Activated T-helper 1 cell treated with anti-CD3 and anti-CD28 coated beads, Interleukin-12 subunit alpha, Interleukin-12 subunit beta, Interleukin-2, Interleukin-4 antibody, amounts not matched to agents 30 ng/mL and 10 ng/mL and 1 ng/mL, durations not matched to agents 14 hours and 24 hours and 36 hours (primary cell): ENCODE measurements around the gene UBQLN1. TPM values are rescaled to one million over a fixed set of nuclear protein-coding genes. Genes with fewer than 3 reads are reported as not detected.

ENCODE experiments used
- DNase-seq: peaks from one replicate; pipeline ENCODE4 v3.0.0; 2021; ENCODE audit warnings: low spot score
- H3K27ac Mint-ChIP-seq: one replicate; pipeline ENCODE4 v1.8.0; 2021; ENCODE audit warnings: mild to moderate bottlenecking, mixed read lengths
- H3K27me3 Mint-ChIP-seq: one replicate; pipeline ENCODE4 v1.8.0; 2022; ENCODE audit warnings: mild to moderate bottlenecking, moderate library complexity, mixed read lengths; ENCODE audit not compliant: insufficient read depth
- H3K36me3 Mint-ChIP-seq: one replicate; pipeline ENCODE4 v1.8.0; 2021; ENCODE audit warnings: low read depth, mixed read lengths
- H3K4me1 Mint-ChIP-seq: one replicate; pipeline ENCODE4 v1.8.0; 2021; ENCODE audit warnings: low read depth, mixed read lengths
- H3K4me3 Mint-ChIP-seq: one replicate; pipeline ENCODE4 v1.8.0; 2021; ENCODE audit warnings: mild to moderate bottlenecking, moderate library complexity, mixed read lengths
- H3K9me3 Mint-ChIP-seq: one replicate; pipeline ENCODE4 v1.8.0; 2021; ENCODE audit warnings: mixed read lengths
- intact Hi-C: fragments of 100-400 bp; cut with micrococcal nuclease; formaldehyde crosslinking; loops from one replicate; pipeline ENCODE4 v1.15.1; 2024
- total RNA-seq: library from RNA; stranded (reverse); gene quantifications from 2 replicates; pipeline ENCODE4 v1.2.3, GENCODE V29; 2022

The UBQLN1 gene
- total RNA-seq, 1 donor from 2014 or later = 142 TPM

GRCh38 chr9:83677596-83677995 is 30.2 kb downstream of the UBQLN1 start:
- no peak for DNase-seq
- peaks cover 50% of the 10 kb centered on the region for H3K36me3 Mint-ChIP-seq
- H3K27me3 Mint-ChIP-seq = no peaks in the 10 kb centered on the region
- H3K4me3 Mint-ChIP-seq = no peak overlapping the region
- H3K9me3 Mint-ChIP-seq = no peaks in the 10 kb centered on the region
- intact Hi-C loops = no loop called here
- peaks cover 18% of the 10 kb centered on the region for H3K4me1 Mint-ChIP-seq
- H3K27ac Mint-ChIP-seq = no peak overlapping the region

GRCh38 chr9:83675466-83675865 is 32.3 kb downstream of the UBQLN1 start:
- H3K4me1 Mint-ChIP-seq = peaks cover 11% of the 10 kb centered on the region
- H3K36me3 Mint-ChIP-seq = peaks cover 51% of the 10 kb centered on the region
- no peaks in the 10 kb centered on the region for H3K9me3 Mint-ChIP-seq
- intact Hi-C loops = no loop called here
- DNase-seq = no peak
- H3K27ac Mint-ChIP-seq = no peak overlapping the region
- H3K4me3 Mint-ChIP-seq = no peak overlapping the region
- no peaks in the 10 kb centered on the region for H3K27me3 Mint-ChIP-seq

- H3K4me1 Mint-ChIP-seq = peaks cover 2% of the 10 kb centered on the region
- peaks cover 34% of the 10 kb centered on the region for H3K36me3 Mint-ChIP-seq
- H3K9me3 Mint-ChIP-seq = no peaks in the 10 kb centered on the region
- no peak for DNase-seq
- no peak overlapping the region for H3K4me3 Mint-ChIP-seq
- no peak overlapping the region for H3K27ac Mint-ChIP-seq
- intact Hi-C loops = no loop called here
- H3K27me3 Mint-ChIP-seq = no peaks in the 10 kb centered on the region
These were observed 36.3 kb downstream of the UBQLN1 start for GRCh38 chr9:83671451-83671850.

GRCh38 chr9:83670381-83670780 is 37.4 kb downstream of the UBQLN1 start:
- Mint-ChIP-seq H3K27ac (no peak overlapping the region), H3K27me3 (no peaks in the 10 kb centered on the region), H3K9me3 (no peaks in the 10 kb centered on the region), H3K4me1 (peaks cover 12% of the 10 kb centered on the region), H3K4me3 (no peak overlapping the region), H3K36me3 (peaks cover 41% of the 10 kb centered on the region)
- intact Hi-C loops = no loop called here
- DNase-seq = no peak

- Mint-ChIP-seq H3K9me3 (no peaks in the 10 kb centered on the region), H3K4me1 (peaks cover 16% of the 10 kb centered on the region), H3K27me3 (no peaks in the 10 kb centered on the region), H3K36me3 (peaks cover 41% of the 10 kb centered on the region), H3K27ac (no peak overlapping the region), H3K4me3 (no peak overlapping the region)
- intact Hi-C loops = no loop called here
- DNase-seq = no peak
These were observed 38.7 kb downstream of the UBQLN1 start for GRCh38 chr9:83669067-83669466.

- Mint-ChIP-seq H3K4me1 (peaks cover 16% of the 10 kb centered on the region), H3K9me3 (no peaks in the 10 kb centered on the region), H3K27me3 (no peaks in the 10 kb centered on the region), H3K4me3 (no peak overlapping the region), H3K27ac (no peak overlapping the region), H3K36me3 (peaks cover 34% of the 10 kb centered on the region)
- DNase-seq = no peak
- intact Hi-C loops = no loop called here
These were observed 42.1 kb downstream of the UBQLN1 start for GRCh38 chr9:83665580-83666200.

- intact Hi-C loops = no loop called here
- peaks cover 16% of the 10 kb centered on the region for H3K4me1 Mint-ChIP-seq
- no peak overlapping the region for H3K4me3 Mint-ChIP-seq
- H3K36me3 Mint-ChIP-seq = peaks cover 36% of the 10 kb centered on the region
- no peak for DNase-seq
- no peaks in the 10 kb centered on the region for H3K9me3 Mint-ChIP-seq
- H3K27ac Mint-ChIP-seq = no peak overlapping the region
- H3K27me3 Mint-ChIP-seq = no peaks in the 10 kb centered on the region
These were observed 44.8 kb downstream of the UBQLN1 start for GRCh38 chr9:83662933-83663332.

- H3K9me3 Mint-ChIP-seq = no peaks in the 10 kb centered on the region
- no peaks in the 10 kb centered on the region for H3K27me3 Mint-ChIP-seq
- intact Hi-C loops = no loop called here
- no peak overlapping the region for H3K4me3 Mint-ChIP-seq
- peaks cover 28% of the 10 kb centered on the region for H3K36me3 Mint-ChIP-seq
- H3K4me1 Mint-ChIP-seq = peaks cover 6% of the 10 kb centered on the region
- H3K27ac Mint-ChIP-seq = no peak overlapping the region
- no peak for DNase-seq
These were observed 50.8 kb downstream of the UBQLN1 start for GRCh38 chr9:83656952-83657351.

GRCh38 chr9:83656032-83656680 is 51.6 kb downstream of the UBQLN1 start:
- Mint-ChIP-seq H3K36me3 (peaks cover 31% of the 10 kb centered on the region), H3K27ac (no peak overlapping the region), H3K27me3 (no peaks in the 10 kb centered on the region), H3K4me1 (peaks cover 6% of the 10 kb centered on the region), H3K9me3 (no peaks in the 10 kb centered on the region), H3K4me3 (no peak overlapping the region)
- intact Hi-C loops = no loop called here
- DNase-seq = no peak

GRCh38 chr9:83655433-83655832 is 52.3 kb downstream of the UBQLN1 start:
- intact Hi-C loops = no loop called here
- no peaks in the 10 kb centered on the region for H3K9me3 Mint-ChIP-seq
- no peaks in the 10 kb centered on the region for H3K27me3 Mint-ChIP-seq
- peaks cover 6% of the 10 kb centered on the region for H3K4me1 Mint-ChIP-seq
- DNase-seq = no peak
- peaks cover 32% of the 10 kb centered on the region for H3K36me3 Mint-ChIP-seq
- no peak overlapping the region for H3K27ac Mint-ChIP-seq
- no peak overlapping the region for H3K4me3 Mint-ChIP-seq

GRCh38 chr9:83652433-83652832 is 55.3 kb downstream of the UBQLN1 start:
- intact Hi-C loops = no loop called here
- DNase-seq = no peak
- Mint-ChIP-seq H3K9me3 (no peaks in the 10 kb centered on the region), H3K27me3 (no peaks in the 10 kb centered on the region), H3K36me3 (peaks cover 27% of the 10 kb centered on the region), H3K4me1 (peaks cover 6% of the 10 kb centered on the region), H3K4me3 (no peak overlapping the region), H3K27ac (no peak overlapping the region)

- no peak for DNase-seq
- Mint-ChIP-seq H3K4me3 (no peak overlapping the region), H3K27me3 (no peaks in the 10 kb centered on the region), H3K9me3 (no peaks in the 10 kb centered on the region), H3K36me3 (peaks cover 27% of the 10 kb centered on the region), H3K4me1 (peaks cover 6% of the 10 kb centered on the region), H3K27ac (no peak overlapping the region)
- intact Hi-C loops = no loop called here
These were observed 56.2 kb downstream of the UBQLN1 start for GRCh38 chr9:83651558-83651957.

GRCh38 chr9:83649515-83649914 is 58.2 kb downstream of the UBQLN1 start:
- H3K9me3 Mint-ChIP-seq = no peaks in the 10 kb centered on the region
- intact Hi-C loops = loop anchor here (1.0 to 2.0 kb wide), 2 partner anchors 29 to 57 kb away; partner anchors contain the start of gene UBQLN1
- no peak for DNase-seq

More at GRCh38 chr9:83649515-83649914, 58.2 kb downstream of the UBQLN1 start:
- Mint-ChIP-seq H3K27me3 (no peaks in the 10 kb centered on the region), H3K36me3 (peaks cover 19% of the 10 kb centered on the region), H3K4me3 (no peak overlapping the region), H3K27ac (no peak overlapping the region), H3K4me1 (no peaks in the 10 kb centered on the region)
